Cardiac fibroblast (primary cell): ENCODE data around the gene SLCO4C1.
A peak's percentile ranks its signal among the peaks of the same experiment; 100 is the strongest.

Experiments used
- DNase-seq, 2 donors: peaks; one replicate each; pipeline versions ENCODE4 v3.0.0 to v3.0.0-alpha.2; 2010; ENCODE audit warnings: low read depth in 2 of 2
- H3K4me3 ChIP-seq, 2 donors: replicated peaks in 1 of 2; 1 replicate in 1 of 2; 2 replicates in 1 of 2; pipeline ENCODE4 v1.5.1; 2011; ENCODE audit warnings: low read depth in 2 of 2, low read length in 2 of 2, mild to moderate bottlenecking in 2 of 2, moderate library complexity in 1 of 2
- CTCF ChIP-seq: IDR thresholded peaks from one replicate; pipeline ENCODE4 v1.5.1; 2011; ENCODE audit warnings: low read depth, mild to moderate bottlenecking, low read length, inconsistent platforms

Gene SLCO4C1

GRCh38 chr5:102241809-102242421 lies 54.2 kb downstream of the SLCO4C1 start:
- no peak for TF ChIP-seq CTCF
- H3K4me3 ChIP-seq = no peak overlapping the region
- no peak for DNase-seq

GRCh38 chr5:102231693-102232619 lies 64.1 kb downstream of the SLCO4C1 start:
- DNase-seq = no peak
- no peak overlapping the region for H3K4me3 ChIP-seq
- no peak for TF ChIP-seq CTCF

- no peak for DNase-seq
- H3K4me3 ChIP-seq = no peak overlapping the region
- no peak for TF ChIP-seq CTCF
Observed at GRCh38 chr5:102229685-102230084, 66.4 kb downstream of the SLCO4C1 start.

GRCh38 chr5:102226321-102226720 lies 69.8 kb downstream of the SLCO4C1 start:
- no peak for TF ChIP-seq CTCF
- no peak for DNase-seq
- no peak overlapping the region for H3K4me3 ChIP-seq

- DNase-seq = peak; percentile 33 to 63
- H3K4me3 ChIP-seq = no peak overlapping the region
- TF ChIP-seq CTCF = peak; percentile 44
Observed at GRCh38 chr5:102223542-102224477, 72.3 kb downstream of the SLCO4C1 start.

- H3K4me3 ChIP-seq = no peak overlapping the region
- DNase-seq = no peak
- TF ChIP-seq CTCF = no peak
Observed at GRCh38 chr5:102222772-102223171, 73.3 kb downstream of the SLCO4C1 start.
